HK-2 (cell line): Measurements from ENCODE around the gene SPTBN4.

ENCODE experiments used
- DNase-seq: peaks from one replicate; pipeline ENCODE4 v3.0.0-alpha.2; 2018; ENCODE audit not compliant: unreplicated experiment

Gene SPTBN4

GRCh38 chr19:40604171-40604646 lies 137.4 kb downstream of the SPTBN4 start:
- no peak for DNase-seq

DNA sequence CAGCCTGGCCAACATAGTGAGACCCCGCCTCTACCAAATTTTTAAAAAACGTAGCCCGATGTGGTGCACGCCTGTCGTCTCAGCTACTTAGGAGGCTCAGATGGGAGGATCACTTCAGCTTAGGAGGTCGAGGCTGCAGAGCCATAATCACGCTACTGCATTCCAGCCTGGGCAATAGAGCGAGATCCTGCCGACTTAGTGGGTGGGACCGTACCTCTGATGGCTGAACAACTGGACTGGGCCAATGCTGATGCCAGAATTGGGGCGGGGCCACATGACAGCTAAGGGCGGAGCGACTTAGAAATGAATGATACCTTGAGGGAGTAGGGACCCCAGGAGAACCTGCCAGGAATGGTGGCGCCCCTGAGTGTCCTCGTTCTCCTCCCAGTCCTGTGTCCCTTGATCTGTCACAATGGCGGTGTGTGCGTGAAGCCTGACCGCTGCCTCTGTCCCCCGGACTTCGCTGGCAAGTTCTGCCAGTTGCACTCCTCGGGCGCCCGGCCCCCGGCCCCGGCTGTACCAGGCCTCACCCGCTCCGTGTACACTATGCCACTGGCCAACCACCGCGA lies 137.9 kb downstream of the SPTBN4 start:
- no peak for DNase-seq

DNA sequence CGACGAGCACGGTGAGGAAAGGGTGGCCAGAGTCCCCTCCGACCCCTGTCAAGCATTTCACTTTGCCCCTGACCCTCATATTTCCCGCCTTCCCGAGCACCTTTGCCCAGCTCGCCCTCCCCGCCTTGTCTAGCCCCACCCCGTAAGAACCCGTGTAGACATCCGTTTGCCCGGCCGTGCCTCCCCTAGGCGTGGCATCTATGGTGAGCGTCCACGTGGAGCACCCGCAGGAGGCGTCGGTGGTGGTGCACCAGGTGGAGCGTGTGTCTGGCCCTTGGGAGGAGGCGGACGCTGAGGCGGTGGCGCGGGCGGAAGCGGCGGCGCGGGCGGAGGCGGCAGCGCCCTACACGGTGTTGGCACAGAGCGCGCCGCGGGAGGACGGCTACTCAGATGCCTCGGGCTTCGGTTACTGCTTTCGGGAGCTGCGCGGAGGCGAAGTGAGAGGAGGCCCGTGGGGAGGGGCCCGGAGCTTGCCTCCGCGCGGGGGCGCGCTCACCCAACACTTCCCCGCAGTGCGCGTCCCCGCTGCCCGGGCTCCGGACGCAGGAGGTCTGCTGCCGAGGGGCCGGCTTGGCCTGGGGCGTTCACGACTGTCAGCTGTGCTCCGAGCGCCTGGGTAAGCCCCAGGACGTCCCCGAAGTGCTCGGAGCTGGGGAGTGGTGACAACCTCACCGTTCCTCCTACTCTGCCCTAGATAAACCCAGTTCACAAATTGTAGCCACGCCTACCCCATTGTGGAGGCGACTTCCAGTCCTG lies 138.6 kb downstream of the SPTBN4 start:
- DNase-seq = no peak

DNA sequence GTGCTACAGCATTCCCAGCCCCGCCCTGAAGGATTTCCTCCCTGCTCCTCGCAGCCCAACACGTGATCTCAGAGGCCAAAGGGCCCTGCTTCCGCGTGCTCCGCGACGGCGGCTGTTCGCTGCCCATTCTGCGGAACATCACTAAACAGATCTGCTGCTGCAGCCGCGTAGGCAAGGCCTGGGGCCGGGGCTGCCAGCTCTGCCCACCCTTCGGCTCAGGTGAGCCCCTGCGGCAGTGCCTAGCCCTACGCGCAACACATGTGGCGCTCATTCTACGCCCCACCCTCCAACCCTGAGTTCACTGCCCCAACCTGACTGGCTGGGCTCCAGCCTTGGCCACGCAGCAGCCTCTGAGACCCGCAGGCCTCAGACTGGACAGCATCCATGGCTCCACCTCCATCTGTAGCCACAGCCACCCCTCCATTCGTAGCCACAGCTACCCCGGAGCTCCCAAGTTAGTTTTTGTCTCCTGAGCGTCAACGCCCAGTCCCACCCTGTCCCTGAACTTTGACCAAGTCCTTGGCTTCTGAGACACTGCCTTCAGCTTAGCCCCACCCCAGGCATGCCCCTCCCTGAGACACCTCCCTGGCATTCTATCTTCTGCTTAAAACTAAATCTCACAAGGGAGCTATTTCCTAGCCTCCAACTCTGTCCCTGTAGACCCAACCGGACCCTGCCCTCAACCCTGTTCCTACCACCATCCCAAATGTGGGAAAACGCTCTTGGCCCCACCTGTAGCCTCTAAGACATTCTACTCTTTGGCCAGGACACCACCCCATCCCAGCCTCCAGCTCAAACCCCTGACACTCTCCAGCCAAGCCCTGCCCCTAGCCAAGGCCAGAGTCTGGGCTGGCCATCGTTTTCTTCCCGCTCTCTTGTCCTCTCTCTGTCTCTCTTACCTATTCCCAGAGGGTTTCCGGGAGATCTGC lies 140.8 kb downstream of the SPTBN4 start:
- no peak for DNase-seq

- no peak for DNase-seq
These were observed 141.4 kb downstream of the SPTBN4 start for GRCh38 chr19:40608240-40608621.

DNA sequence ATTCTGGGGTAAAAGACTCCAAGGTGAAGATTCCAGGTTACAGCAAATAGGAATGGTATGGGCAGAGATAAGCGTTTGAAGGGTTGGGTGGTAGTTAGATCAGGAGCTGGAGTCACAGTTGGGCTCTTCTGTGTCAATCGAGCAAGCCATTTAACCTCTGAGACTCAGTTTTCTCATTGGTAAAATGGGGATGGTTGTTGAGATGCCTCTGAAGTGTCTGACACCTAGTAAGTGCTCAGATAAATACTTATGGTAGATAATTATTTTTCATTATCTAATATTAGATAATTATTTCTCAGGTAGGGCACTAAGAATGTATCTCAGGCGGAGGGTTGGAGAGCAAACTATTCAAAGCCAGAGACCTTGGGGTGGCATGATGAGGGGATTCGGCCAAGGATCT lies 142.2 kb downstream of the SPTBN4 start:
- no peak for DNase-seq

DNA sequence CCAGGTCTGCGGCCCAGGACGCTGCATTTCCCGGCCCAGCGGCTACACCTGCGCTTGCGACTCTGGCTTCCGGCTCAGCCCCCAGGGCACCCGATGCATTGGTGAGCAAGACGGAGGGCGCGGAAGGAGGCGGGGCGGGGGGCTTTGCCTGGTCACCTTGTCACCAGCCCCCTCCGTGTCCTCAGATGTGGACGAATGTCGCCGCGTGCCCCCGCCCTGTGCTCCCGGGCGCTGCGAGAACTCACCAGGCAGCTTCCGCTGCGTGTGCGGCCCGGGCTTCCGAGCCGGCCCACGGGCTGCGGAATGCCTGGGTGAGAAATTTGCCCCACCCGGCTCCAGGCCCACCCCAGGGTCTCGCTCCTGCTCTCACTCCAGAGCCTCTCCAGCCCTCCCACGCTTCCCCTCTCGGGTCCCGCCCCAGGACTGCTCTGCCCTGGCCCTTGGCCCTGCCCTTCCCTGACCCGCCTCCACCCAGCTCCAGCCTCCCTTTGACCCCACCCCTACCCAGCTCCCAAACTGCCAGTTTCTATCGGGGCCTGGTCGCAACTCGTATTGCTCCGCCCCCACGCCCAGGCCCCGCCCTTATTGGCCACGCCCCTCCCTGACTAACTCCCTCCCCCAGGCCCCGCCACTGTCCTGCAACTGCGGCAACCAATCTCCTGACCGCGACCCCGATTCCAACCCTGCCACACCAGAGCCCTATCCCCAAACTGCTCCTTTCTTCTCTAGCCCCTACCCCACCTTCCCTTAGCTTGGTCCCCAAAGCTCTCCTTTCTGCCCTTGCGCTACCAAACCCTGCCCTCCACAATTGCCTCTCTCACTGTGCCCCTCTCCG lies 143.0 kb downstream of the SPTBN4 start:
- no peak for DNase-seq

- no peak for DNase-seq
These were observed 143.7 kb downstream of the SPTBN4 start for GRCh38 chr19:40610396-40611064.

- DNase-seq = no peak
These were observed 144.3 kb downstream of the SPTBN4 start for GRCh38 chr19:40611096-40611495.

- DNase-seq = no peak
These were observed 145.3 kb downstream of the SPTBN4 start for GRCh38 chr19:40611900-40612698.

- no peak for DNase-seq
These were observed 146.3 kb downstream of the SPTBN4 start for GRCh38 chr19:40612831-40613689.

DNA sequence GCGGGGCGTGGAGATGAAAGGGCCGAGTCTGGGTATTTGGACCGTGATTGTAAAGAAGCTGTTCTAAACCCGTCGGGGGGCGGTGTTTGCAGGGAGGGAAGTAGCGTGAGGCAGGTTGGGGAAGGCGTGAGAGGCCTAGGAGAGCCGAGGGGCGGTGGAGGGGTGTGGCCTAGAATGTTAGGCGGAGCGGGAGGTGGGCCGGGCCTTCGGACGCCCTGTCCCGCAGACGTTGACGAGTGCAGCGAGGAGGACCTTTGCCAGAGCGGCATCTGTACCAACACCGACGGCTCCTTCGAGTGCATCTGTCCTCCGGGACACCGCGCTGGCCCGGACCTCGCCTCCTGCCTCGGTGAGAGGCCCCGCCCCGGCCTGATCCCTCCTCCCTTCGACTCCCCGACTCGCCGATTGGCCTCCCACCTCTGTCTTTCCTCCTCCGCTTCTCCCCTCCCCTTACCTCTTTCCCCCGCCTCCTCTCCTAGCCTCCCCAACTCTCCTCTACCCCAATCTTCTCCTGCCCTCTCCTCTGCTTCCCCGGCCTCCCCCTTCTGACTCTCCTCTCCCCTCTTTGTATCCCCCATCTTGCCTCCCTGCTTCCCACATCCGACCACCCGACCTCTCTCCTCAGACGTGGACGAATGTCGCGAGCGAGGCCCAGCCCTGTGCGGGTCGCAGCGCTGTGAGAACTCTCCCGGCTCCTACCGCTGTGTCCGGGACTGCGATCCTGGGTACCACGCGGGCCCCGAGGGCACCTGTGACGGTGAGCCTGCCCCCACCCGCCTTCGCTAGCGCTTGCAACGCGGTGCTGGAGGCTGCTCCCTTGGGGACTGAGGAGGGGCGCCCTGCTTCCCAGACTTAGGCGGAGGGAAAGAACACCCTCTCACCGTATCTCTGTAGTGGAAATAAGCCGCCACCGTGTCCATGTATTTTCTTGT lies 147.2 kb downstream of the SPTBN4 start:
- DNase-seq = no peak

DNA sequence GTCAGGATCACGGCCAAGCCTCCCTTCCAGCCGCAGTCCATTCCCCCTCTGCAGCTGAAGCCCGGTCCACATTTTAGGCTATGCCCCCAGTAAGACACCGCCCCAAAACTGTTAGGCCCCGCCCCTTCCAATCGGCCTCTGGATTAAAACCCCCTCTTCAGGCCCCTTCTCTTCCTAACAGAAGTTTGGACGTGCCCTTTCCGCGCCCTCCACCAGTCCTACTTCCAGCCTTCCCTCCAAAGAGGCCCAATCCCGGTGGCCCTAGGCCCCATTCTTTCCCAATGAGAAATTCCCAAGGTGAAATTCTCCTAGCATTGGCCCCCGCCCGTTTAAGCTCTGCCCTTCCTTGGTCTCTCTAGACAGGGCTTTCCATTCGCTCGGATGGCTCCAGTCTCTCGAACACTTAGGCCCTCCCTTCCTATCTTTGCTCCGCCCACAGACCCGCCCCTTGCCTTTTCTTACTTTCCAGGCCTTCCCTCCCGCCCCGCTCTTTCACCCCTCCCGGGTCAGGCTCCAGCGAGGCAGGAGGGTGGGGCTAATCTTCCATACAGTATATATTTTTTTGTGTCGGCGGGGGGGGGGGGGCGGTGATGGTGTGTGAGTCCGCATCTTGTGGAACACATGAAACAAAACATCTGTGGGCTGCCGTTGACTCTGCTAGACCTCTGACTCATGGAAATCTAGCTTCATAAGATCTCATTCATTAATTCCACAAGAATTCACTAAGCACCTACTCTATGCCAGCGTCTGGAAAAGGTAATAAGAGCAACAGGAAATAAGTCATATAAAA lies 148.0 kb downstream of the SPTBN4 start:
- no peak for DNase-seq

GRCh38 chr19:40616178-40616577 lies 149.4 kb downstream of the SPTBN4 start:
- no peak for DNase-seq

DNA sequence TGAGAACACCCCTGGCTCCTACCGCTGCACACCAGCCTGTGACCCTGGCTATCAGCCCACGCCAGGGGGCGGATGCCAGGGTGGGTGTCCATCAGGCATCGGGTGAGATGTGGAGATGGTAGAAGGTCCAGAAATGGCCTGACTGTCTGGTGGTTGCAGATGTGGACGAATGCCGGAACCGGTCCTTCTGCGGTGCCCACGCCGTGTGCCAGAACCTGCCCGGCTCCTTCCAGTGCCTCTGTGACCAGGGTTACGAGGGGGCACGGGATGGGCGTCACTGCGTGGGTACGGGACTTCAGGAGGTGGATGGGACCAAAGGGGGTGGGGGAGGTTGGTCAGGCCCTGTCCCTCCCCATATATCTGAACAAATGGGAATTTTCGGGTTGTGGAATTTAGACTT lies 150.1 kb downstream of the SPTBN4 start:
- no peak for DNase-seq

DNA sequence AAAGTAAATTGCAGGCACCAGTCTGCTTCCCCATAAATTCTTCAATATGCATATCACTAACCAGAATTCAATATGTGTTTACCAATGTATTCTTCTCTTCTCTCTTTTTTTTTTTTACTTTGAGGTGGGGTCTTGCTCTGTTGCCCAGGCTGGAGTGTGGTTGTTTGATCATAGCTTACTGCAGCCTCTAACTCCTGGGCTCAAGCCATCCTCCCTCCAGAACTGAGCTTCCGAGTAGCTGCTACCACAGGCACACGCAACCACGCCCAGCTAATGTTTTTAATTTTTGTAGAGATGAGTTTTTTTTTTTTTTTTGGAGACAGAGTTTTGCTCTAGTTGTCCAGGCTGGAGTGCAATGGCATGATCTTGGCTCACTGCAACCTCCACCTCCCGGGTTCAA lies 151.2 kb downstream of the SPTBN4 start:
- DNase-seq = no peak
